Measurements from ENCODE around the gene NOX4.

Gene NOX4

DNA sequence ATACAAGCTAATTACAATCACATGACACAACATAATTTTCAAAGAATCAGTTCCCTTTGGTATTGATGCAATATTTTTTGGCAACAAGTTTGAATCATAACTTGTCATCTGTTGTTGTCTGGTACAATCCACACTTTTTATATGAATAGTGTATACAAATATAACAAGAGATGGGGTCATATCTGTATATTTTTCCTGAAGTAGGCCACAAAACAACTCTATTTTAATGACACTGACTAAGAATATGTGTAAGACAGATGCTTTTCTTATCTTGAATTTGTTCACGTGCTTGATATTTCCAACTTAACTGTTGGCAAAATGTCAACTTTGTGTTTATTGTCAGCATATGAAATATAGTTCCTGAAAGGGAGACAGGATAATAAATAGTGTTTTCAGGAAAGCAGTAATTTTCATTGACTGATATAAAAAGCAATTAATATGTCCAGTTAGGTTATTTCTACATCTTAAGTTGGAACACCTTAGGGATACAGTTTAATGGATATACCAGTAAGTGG lies 27.9 kb downstream of the NOX4 start:
- Histone ChIP-seq H3K4me2 (no peak overlapping the region), H3K27me3 (ENCODE audit: insufficient read depth, low read depth) (no peaks in the 10 kb centered on the region), H4K20me1 (ENCODE audit: insufficient read depth) (no peaks in the 10 kb centered on the region), H2AFZ (ENCODE audit: low read depth) (no peak overlapping the region), H3K9ac (no peak overlapping the region), H3K27ac (no peak overlapping the region), H3K4me3 (IDR thresholded peaks at IDR 0.05; ENCODE audit: insufficient read depth, low read depth, low read length) (no peak overlapping the region), H3K36me3 (ENCODE audit: insufficient read depth) (no peaks in the 10 kb centered on the region), H3K79me2 (ENCODE audit: insufficient read depth, low read depth) (no peaks in the 10 kb centered on the region), H3K4me1 (ENCODE audit: low read depth, poor library complexity, severe bottlenecking) (no peaks in the 10 kb centered on the region)
- TF ChIP-seq, protein P1, sequence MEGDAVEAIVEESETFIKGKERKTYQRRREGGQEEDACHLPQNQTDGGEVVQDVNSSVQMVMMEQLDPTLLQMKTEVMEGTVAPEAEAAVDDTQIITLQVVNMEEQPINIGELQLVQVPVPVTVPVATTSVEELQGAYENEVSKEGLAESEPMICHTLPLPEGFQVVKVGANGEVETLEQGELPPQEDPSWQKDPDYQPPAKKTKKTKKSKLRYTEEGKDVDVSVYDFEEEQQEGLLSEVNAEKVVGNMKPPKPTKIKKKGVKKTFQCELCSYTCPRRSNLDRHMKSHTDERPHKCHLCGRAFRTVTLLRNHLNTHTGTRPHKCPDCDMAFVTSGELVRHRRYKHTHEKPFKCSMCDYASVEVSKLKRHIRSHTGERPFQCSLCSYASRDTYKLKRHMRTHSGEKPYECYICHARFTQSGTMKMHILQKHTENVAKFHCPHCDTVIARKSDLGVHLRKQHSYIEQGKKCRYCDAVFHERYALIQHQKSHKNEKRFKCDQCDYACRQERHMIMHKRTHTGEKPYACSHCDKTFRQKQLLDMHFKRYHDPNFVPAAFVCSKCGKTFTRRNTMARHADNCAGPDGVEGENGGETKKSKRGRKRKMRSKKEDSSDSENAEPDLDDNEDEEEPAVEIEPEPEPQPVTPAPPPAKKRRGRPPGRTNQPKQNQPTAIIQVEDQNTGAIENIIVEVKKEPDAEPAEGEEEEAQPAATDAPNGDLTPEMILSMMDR (conservative IDR thresholded peaks at IDR 0.05; ENCODE audit: low read depth, low read length), result no peak

DNA sequence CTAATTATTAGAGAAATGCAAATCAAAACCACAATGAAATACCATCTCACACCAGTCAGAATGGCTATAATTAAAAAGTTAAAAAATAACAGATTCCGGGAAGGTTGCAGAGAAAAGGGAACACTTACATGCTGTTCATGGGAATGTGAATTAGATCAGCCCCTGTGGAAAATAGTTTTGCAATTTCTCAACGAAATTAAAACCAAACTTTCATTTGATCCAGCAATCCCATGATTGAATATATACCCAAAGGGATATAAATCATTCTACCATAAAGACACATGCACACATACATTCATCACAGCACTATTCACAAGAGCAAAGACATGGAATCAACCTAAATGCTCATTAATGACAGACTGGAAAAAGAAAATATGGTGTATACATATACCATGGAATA lies 32.5 kb downstream of the NOX4 start:
- Histone ChIP-seq H2AFZ (ENCODE audit: low read depth) (no peak overlapping the region), H3K27ac (no peak overlapping the region), H3K4me1 (ENCODE audit: low read depth, poor library complexity, severe bottlenecking) (no peaks in the 10 kb centered on the region), H3K4me3 (IDR thresholded peaks at IDR 0.05; ENCODE audit: insufficient read depth, low read depth, low read length) (no peak overlapping the region), H3K36me3 (ENCODE audit: insufficient read depth) (no peaks in the 10 kb centered on the region), H3K9ac (no peak overlapping the region), H3K27me3 (ENCODE audit: insufficient read depth, low read depth) (no peaks in the 10 kb centered on the region), H4K20me1 (ENCODE audit: insufficient read depth) (no peaks in the 10 kb centered on the region), H3K79me2 (ENCODE audit: insufficient read depth, low read depth) (no peaks in the 10 kb centered on the region), H3K4me2 (no peak overlapping the region)
- TF ChIP-seq, protein P1 (conservative IDR thresholded peaks at IDR 0.05; ENCODE audit: low read depth, low read length), result no peak

DNA sequence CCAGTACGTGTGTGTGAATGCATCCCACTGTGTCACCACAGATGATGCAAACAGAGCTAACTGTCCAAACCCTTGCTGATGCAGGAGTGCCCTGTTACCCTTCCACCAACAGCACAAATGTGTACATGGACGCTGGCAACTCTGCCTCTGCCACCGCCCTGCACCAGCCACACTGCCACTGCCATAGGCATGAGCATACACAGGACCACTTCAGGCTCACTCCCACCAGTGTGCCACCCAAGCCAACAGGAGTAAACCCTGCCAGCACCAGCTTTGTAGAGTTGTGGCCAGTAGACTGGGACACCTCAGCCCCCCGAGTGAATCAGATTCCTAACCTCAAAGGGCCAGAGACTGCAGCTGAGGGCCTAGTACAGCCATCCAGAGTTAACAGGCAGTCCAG lies 34.0 kb downstream of the NOX4 start:
- Histone ChIP-seq H3K4me3 (IDR thresholded peaks at IDR 0.05; ENCODE audit: insufficient read depth, low read depth, low read length) (no peak overlapping the region), H4K20me1 (ENCODE audit: insufficient read depth) (no peaks in the 10 kb centered on the region), H3K27me3 (ENCODE audit: insufficient read depth, low read depth) (no peaks in the 10 kb centered on the region), H3K4me1 (ENCODE audit: low read depth, poor library complexity, severe bottlenecking) (no peaks in the 10 kb centered on the region), H3K79me2 (ENCODE audit: insufficient read depth, low read depth) (no peaks in the 10 kb centered on the region), H3K27ac (no peak overlapping the region), H3K4me2 (no peak overlapping the region), H2AFZ (ENCODE audit: low read depth) (no peak overlapping the region), H3K9ac (no peak overlapping the region), H3K36me3 (ENCODE audit: insufficient read depth) (no peaks in the 10 kb centered on the region)
- TF ChIP-seq, protein P1 (conservative IDR thresholded peaks at IDR 0.05; ENCODE audit: low read depth, low read length), result no peak

DNA sequence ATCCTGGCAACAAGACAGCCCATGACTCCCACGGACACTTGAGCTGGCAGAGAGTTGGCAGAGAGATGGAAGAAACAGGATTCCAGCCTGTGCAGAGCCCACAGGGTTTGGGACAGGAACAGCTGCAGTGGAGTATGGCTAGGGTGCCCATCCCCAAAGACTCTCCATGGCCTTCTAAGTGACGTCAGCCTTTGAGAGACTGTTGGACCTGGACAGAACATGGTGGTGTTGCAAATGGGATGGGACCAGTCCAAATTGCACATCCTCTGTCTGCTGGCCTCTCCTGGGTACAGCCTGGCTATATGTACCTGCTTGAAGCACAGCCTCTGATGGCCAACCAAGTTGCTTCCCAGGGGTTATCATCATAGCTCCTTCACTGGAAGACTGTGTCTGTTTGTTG lies 34.5 kb downstream of the NOX4 start:
- Histone ChIP-seq H3K36me3 (ENCODE audit: insufficient read depth) (no peaks in the 10 kb centered on the region), H3K27ac (no peak overlapping the region), H3K79me2 (ENCODE audit: insufficient read depth, low read depth) (no peaks in the 10 kb centered on the region), H3K4me1 (ENCODE audit: low read depth, poor library complexity, severe bottlenecking) (no peaks in the 10 kb centered on the region), H3K9ac (no peak overlapping the region), H2AFZ (ENCODE audit: low read depth) (no peak overlapping the region), H4K20me1 (ENCODE audit: insufficient read depth) (no peaks in the 10 kb centered on the region), H3K4me2 (no peak overlapping the region), H3K27me3 (ENCODE audit: insufficient read depth, low read depth) (no peaks in the 10 kb centered on the region), H3K4me3 (IDR thresholded peaks at IDR 0.05; ENCODE audit: insufficient read depth, low read depth, low read length) (no peak overlapping the region)
- TF ChIP-seq, protein P1 (conservative IDR thresholded peaks at IDR 0.05; ENCODE audit: low read depth, low read length), result no peak

Data from KMS-11 (cell line).